ENCODE measurements around the gene PLEKHH1. TPM values are rescaled to one million over a fixed set of nuclear protein-coding genes. Genes with fewer than 3 reads are reported as not detected.
A peak's percentile ranks its signal among the peaks of the same experiment; 100 is the strongest.

PLEKHH1 gene
- total RNA-seq, 6 donors from 2014 or later = 0.46 to 25.1 (median 4.4) TPM

- H3K9me3 ChIP-seq = no peaks in the 10 kb centered on the region
- TF ChIP-seq POLR2A (IDR thresholded peaks at IDR 0.05) (no peak), POLR2AphosphoS5 (IDR thresholded peaks at IDR 0.05) (no peak), EP300 (IDR thresholded peaks at IDR 0.05) (no peak)
- TF ChIP-seq, protein P1, sequence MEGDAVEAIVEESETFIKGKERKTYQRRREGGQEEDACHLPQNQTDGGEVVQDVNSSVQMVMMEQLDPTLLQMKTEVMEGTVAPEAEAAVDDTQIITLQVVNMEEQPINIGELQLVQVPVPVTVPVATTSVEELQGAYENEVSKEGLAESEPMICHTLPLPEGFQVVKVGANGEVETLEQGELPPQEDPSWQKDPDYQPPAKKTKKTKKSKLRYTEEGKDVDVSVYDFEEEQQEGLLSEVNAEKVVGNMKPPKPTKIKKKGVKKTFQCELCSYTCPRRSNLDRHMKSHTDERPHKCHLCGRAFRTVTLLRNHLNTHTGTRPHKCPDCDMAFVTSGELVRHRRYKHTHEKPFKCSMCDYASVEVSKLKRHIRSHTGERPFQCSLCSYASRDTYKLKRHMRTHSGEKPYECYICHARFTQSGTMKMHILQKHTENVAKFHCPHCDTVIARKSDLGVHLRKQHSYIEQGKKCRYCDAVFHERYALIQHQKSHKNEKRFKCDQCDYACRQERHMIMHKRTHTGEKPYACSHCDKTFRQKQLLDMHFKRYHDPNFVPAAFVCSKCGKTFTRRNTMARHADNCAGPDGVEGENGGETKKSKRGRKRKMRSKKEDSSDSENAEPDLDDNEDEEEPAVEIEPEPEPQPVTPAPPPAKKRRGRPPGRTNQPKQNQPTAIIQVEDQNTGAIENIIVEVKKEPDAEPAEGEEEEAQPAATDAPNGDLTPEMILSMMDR (IDR thresholded peaks at IDR 0.05) = no peak
- no peaks in the 10 kb centered on the region for H3K27me3 ChIP-seq
- H3K4me3 ChIP-seq = no peak overlapping the region
- DNase-seq (no peak), ATAC-seq (ENCODE audit: low FRiP score in 2 of 2) (no peak)
- peak overlapping the region in 1 of 4 donors; percentile 78 for H3K27ac ChIP-seq
- 90% methylated on average over 4 of the region's 4 CpGs for WGBS, 2 donors
- H3K36me3 ChIP-seq = peaks cover 0 to 3% (median 0%) of the 10 kb centered on the region in 4 donors
- peaks cover 4 to 17% (median 9%) of the 10 kb centered on the region in 4 donors for H3K4me1 ChIP-seq
Measured at GRCh38 chr14:67487332-67487731, 45.8 kb upstream of the PLEKHH1 start.

GRCh38 chr14:67487937-67488893 is 44.9 kb upstream of the PLEKHH1 start, which contains the start of gene TMEM229B:
TSS of gene TMEM229B (minus strand) at chr14:67488721. CDS start at chr14:67473923, 14,798 bp downstream.
- ATAC-seq (ENCODE audit: low FRiP score in 2 of 2) (peak; percentile 68 to 78), DNase-seq (peak in 1 of 2 donors; percentile 65)
- Histone ChIP-seq H3K9me3 (peaks cover 0 to 4% (median 2%) of the 10 kb centered on the region in 4 donors), H3K27me3 (no peaks in the 10 kb centered on the region), H3K36me3 (peaks cover 0 to 3% (median 0%) of the 10 kb centered on the region in 4 donors), H3K27ac (peak within 1 kb of the TSS; percentile 78 to 87 (median 82)), H3K4me3 (peak within 1 kb of the TSS in 3 of 4 donors; percentile 41 to 52 (median 50)), H3K4me1 (peaks cover 4 to 17% (median 9%) of the 10 kb centered on the region in 4 donors)
- peak in 1 of 2 donors; percentile 42 for TF ChIP-seq POLR2AphosphoS5 (IDR thresholded peaks at IDR 0.05)
- TF ChIP-seq, protein P1 (IDR thresholded peaks at IDR 0.05) = no peak
- 43 to 50% methylated on average over 6 to 13 of the region's 13 CpGs for WGBS, 2 donors

- 83 to 93% methylated on average over 4 of the region's 4 CpGs for WGBS, 2 donors
- ATAC-seq (ENCODE audit: low FRiP score in 2 of 2) = no peak
- TF ChIP-seq POLR2AphosphoS5 (IDR thresholded peaks at IDR 0.05) (no peak), POLR2A (IDR thresholded peaks at IDR 0.05) (no peak), EP300 (IDR thresholded peaks at IDR 0.05) (no peak)
- TF ChIP-seq, protein P1 (IDR thresholded peaks at IDR 0.05) = no peak
- no peak overlapping the region for H3K27ac ChIP-seq
- H3K9me3 ChIP-seq = peaks cover 5 to 12% (median 7%) of the 10 kb centered on the region in 4 donors
- peaks cover 4 to 17% (median 9%) of the 10 kb centered on the region in 4 donors for H3K4me1 ChIP-seq
- no peaks in the 10 kb centered on the region for H3K27me3 ChIP-seq
- no peak for DNase-seq
- H3K4me3 ChIP-seq = no peak overlapping the region
- no peaks in the 10 kb centered on the region for H3K36me3 ChIP-seq
Measured at GRCh38 chr14:67490196-67490595, 42.9 kb upstream of the PLEKHH1 start.

DNA sequence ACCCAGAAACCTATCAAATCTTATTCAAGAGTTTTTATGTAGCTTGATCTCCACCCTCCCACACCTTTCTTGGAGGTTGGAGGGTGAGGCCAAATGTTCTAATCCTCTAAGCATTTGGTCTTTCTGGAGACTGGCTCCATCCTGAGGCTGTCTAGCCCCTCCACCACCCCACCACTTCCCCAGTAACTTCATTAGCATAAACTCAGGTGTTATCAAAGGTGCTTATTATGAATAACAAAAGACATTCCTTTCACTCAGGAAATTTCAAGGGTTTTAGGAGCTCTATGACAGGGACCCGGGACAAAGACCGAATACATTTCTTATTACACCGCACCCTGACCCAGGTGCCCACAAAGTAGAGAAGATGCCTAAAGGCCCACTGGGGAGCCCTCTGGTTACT is 41.8 kb upstream of the PLEKHH1 start:
- ATAC-seq (ENCODE audit: low FRiP score in 2 of 2) = no peak
- WGBS, 2 donors = 95 to 98% methylated on average over 3 of the region's 3 CpGs
- no peak overlapping the region for H3K27ac ChIP-seq
- H3K27me3 ChIP-seq = no peaks in the 10 kb centered on the region
- no peak for DNase-seq
- H3K9me3 ChIP-seq = peaks cover 5 to 12% (median 7%) of the 10 kb centered on the region in 4 donors
- TF ChIP-seq EP300 (IDR thresholded peaks at IDR 0.05) (no peak), POLR2AphosphoS5 (IDR thresholded peaks at IDR 0.05) (no peak), POLR2A (IDR thresholded peaks at IDR 0.05) (no peak)
- TF ChIP-seq, protein P1 (IDR thresholded peaks at IDR 0.05) = no peak
- H3K4me3 ChIP-seq = no peak overlapping the region
- peaks cover 4 to 12% (median 9%) of the 10 kb centered on the region in 4 donors for H3K4me1 ChIP-seq
- H3K36me3 ChIP-seq = no peaks in the 10 kb centered on the region
